IMR-90 (cell line): ENCODE measurements around the gene CAMTA1. TPM values are rescaled to one million over a fixed set of nuclear protein-coding genes. Genes with fewer than 3 reads are reported as not detected.

Experiments used
- ATAC-seq: fragments of 200-7000 bp; cut with Tn5 transposase; 2 replicates; pipeline ENCODE4 v1.9.1; 2020; ENCODE audit warnings: low read depth, mild to moderate bottlenecking, moderate library complexity
- BruUV-seq: library from RNA; stranded (reverse); fragments of 400-500 nt; replicated peaks from 2 replicates; lab custom pipeline; 2021; lab: Mats Ljungman, UMichigan
- CTCF ChIA-PET: fragments of 300-600 bp; formaldehyde crosslinking; extraction: SDS; loops from one replicate; lab custom pipeline; 2021; ENCODE audit warnings: antibody characterized with exemption; lab: Yijun Ruan, JAX
- POLR2A ChIA-PET: fragments of 300-600 bp; sonication (Branson Sonifier 250); formaldehyde crosslinking; loops from one replicate; lab custom pipeline; 2022; ENCODE audit warnings: antibody characterized with exemption; ENCODE audit not compliant: unreplicated experiment; lab: Charles Lee
- DNase-seq: peaks from one replicate; pipeline ENCODE4 v3.0.0; 2013
- H2AFZ ChIP-seq: replicated peaks from 2 replicates; pipeline ENCODE3; 2013; ENCODE audit warnings: low read length, mild to moderate bottlenecking; ENCODE audit not compliant: poor library complexity
- H2AK5ac ChIP-seq: 2 replicates; pipeline ENCODE4 v1.6.1; 2013; ENCODE audit warnings: low read depth, low read length, inconsistent platforms
- H2AK9ac ChIP-seq: replicated peaks from 2 replicates; pipeline ENCODE3; 2013; ENCODE audit warnings: mild to moderate bottlenecking, low read depth, low read length, moderate library complexity; ENCODE audit not compliant: poor library complexity
- H2BK120ac ChIP-seq: 2 replicates; pipeline ENCODE4 v1.6.1; 2013; ENCODE audit warnings: low read depth, low read length, inconsistent platforms
- H2BK15ac ChIP-seq: 3 replicates; pipeline ENCODE4 v1.6.1; 2013; ENCODE audit warnings: low read depth, low read length, inconsistent platforms
- H2BK20ac ChIP-seq: 2 replicates; pipeline ENCODE4 v1.6.1; 2013; ENCODE audit warnings: low read depth, mild to moderate bottlenecking, inconsistent platforms, low read length, moderate library complexity
- H2BK5ac ChIP-seq: 2 replicates; pipeline ENCODE4 v1.6.1; 2013; ENCODE audit warnings: mild to moderate bottlenecking, low read depth, low read length, inconsistent platforms; ENCODE audit not compliant: poor library complexity, severe bottlenecking
- H3K14ac ChIP-seq: replicated peaks from 2 replicates; pipeline ENCODE4 v1.6.1; 2013; ENCODE audit warnings: low read depth, low read length, inconsistent platforms
- H3K18ac ChIP-seq: 2 replicates; pipeline ENCODE4 v1.6.1; 2013; ENCODE audit warnings: low read depth, low read length, control low read depth
- H3K23ac ChIP-seq: 2 replicates; pipeline ENCODE4 v1.6.1; 2013; ENCODE audit warnings: low read depth, low read length, inconsistent platforms
- H3K27ac ChIP-seq: 2 replicates; pipeline ENCODE4 v1.5.1; 2013; ENCODE audit warnings: mild to moderate bottlenecking, control low read depth, low read length; ENCODE audit not compliant: insufficient read depth
- H3K27me3 ChIP-seq: 2 replicates; pipeline ENCODE4 v1.6.1; 2013; ENCODE audit warnings: low read length; ENCODE audit not compliant: control insufficient read depth, insufficient read depth
- H3K36me3 ChIP-seq: 2 replicates; pipeline ENCODE4 v1.6.1; 2013; ENCODE audit warnings: low read length, mixed read lengths; ENCODE audit not compliant: control insufficient read depth, insufficient read depth
- H3K4ac ChIP-seq: 2 replicates; pipeline ENCODE4 v1.6.1; 2013; ENCODE audit warnings: low read depth, low read length, inconsistent platforms
- H3K4me1 ChIP-seq: 2 replicates; pipeline ENCODE4 v1.6.1; 2013; ENCODE audit warnings: low read length, mixed read lengths; ENCODE audit not compliant: control insufficient read depth, insufficient read depth
- H3K4me2 ChIP-seq: 2 replicates; pipeline ENCODE4 v1.6.1; 2013; ENCODE audit warnings: low read depth, mild to moderate bottlenecking, control low read depth, low read length, moderate library complexity
- H3K4me3 ChIP-seq: 2 replicates; pipeline ENCODE4 v1.5.1; 2013; ENCODE audit warnings: low read depth, mild to moderate bottlenecking, control low read depth, low read length, moderate library complexity; ENCODE audit not compliant: insufficient read depth
- H3K56ac ChIP-seq: 2 replicates; pipeline ENCODE4 v1.6.1; 2013; ENCODE audit warnings: low read length, inconsistent platforms; ENCODE audit not compliant: insufficient read depth; ENCODE audit errors: extremely low read depth
- H3K79me1 ChIP-seq, 2 experiments: 2 replicates each; pipeline ENCODE4 v1.6.1; 2013; ENCODE audit warnings: low read length in 2 of 2, inconsistent platforms in 1 of 2, low read depth in 1 of 2
- H3K9ac ChIP-seq: 2 replicates; pipeline ENCODE4 v1.6.1; 2013; ENCODE audit warnings: low read depth, low read length, control low read depth
- H3K9me1 ChIP-seq: 2 replicates; pipeline ENCODE4 v1.6.1; 2013; ENCODE audit warnings: low read length, inconsistent platforms; ENCODE audit not compliant: insufficient read depth
- H3K9me3 ChIP-seq: 2 replicates; pipeline ENCODE4 v1.6.1; 2013; ENCODE audit warnings: low read length; ENCODE audit not compliant: control insufficient read depth, insufficient read depth
- H4K20me1 ChIP-seq: 2 replicates; pipeline ENCODE4 v1.6.1; 2013; ENCODE audit warnings: low read length, inconsistent platforms; ENCODE audit not compliant: insufficient read depth
- H4K5ac ChIP-seq: 2 replicates; pipeline ENCODE4 v1.6.1; 2013; ENCODE audit warnings: mild to moderate bottlenecking, low read depth, low read length, control low read depth
- H4K8ac ChIP-seq, 2 experiments: 2 replicates each; pipeline ENCODE4 v1.6.1; 2013; ENCODE audit warnings: low read depth in 2 of 2, low read length in 2 of 2, control low read depth in 1 of 2, inconsistent platforms in 1 of 2
- H4K91ac ChIP-seq: 2 replicates; pipeline ENCODE4 v1.6.1; 2013; ENCODE audit warnings: low read depth, low read length, inconsistent platforms; ENCODE audit not compliant: insufficient read depth
- CEBPB ChIP-seq: IDR thresholded peaks from 2 replicates; pipeline ENCODE4 v1.6.1; 2012; ENCODE audit warnings: low read depth, low read length, improper control_type of control experiment
- MAZ ChIP-seq: IDR thresholded peaks from 2 replicates; pipeline ENCODE4 v1.6.1; 2012; ENCODE audit warnings: low read depth, mild to moderate bottlenecking, low read length, improper control_type of control experiment, moderate library complexity, borderline replicate concordance
- NFE2L2 ChIP-seq: fragments of 150-350 bp; IDR thresholded peaks from 2 replicates; pipeline ENCODE4 v1.6.1; 2016; ENCODE audit warnings: low read depth, mild to moderate bottlenecking, low read length
- POLR2A ChIP-seq: IDR thresholded peaks from 2 replicates; pipeline ENCODE4 v1.6.1; 2012; ENCODE audit warnings: mild to moderate bottlenecking, low read depth, low read length
- RAD21 ChIP-seq: IDR thresholded peaks from 2 replicates; pipeline ENCODE4 v1.6.1; 2012; ENCODE audit warnings: low read length, improper control_type of control experiment
- RCOR1 ChIP-seq: IDR thresholded peaks from 2 replicates; pipeline ENCODE4 v1.6.1; 2012; ENCODE audit warnings: mild to moderate bottlenecking, low read length, improper control_type of control experiment; ENCODE audit not compliant: insufficient replicate concordance
- RFX5 ChIP-seq: IDR thresholded peaks from 2 replicates; pipeline ENCODE4 v1.8.0; 2012; ENCODE audit warnings: low read depth, mild to moderate bottlenecking, low read length, moderate library complexity
- SMC3 ChIP-seq: fragments of 150-350 bp; IDR thresholded peaks from 2 replicates; pipeline ENCODE4 v1.6.1; 2016; ENCODE audit warnings: low read depth, mild to moderate bottlenecking, antibody characterized with exemption, low read length, moderate library complexity
- WGBS, 2 experiments: methylation state at CpG; one replicate each; pipeline versions ENCODE4 v1.1.5 to v1.1.7; 2013; ENCODE audit warnings: missing lambda C conversion rate in 2 of 2; ENCODE audit not compliant: insufficient read length in 1 of 2; ENCODE audit errors: extremely low coverage in 2 of 2; 5-methylcytosine and 5-hydroxymethylcytosine counted together
- dilution Hi-C: fragments of 300-500 bp; cut with HindIII; formaldehyde crosslinking; loops from one replicate; pipeline ENCODE4 v1.14.3; 2018; ENCODE audit warnings: low sequenced_read_pairs; ENCODE audit not compliant: unreplicated experiment
- in situ Hi-C: fragments of 300-500 bp; cut with MboI; formaldehyde crosslinking; loops from 3 replicates; pipeline ENCODE4 v1.14.3; 2019; ENCODE audit warnings: low sequenced_read_pairs, inconsistent platforms, mixed read lengths
- intact Hi-C: fragments of 100-400 bp; cut with micrococcal nuclease; formaldehyde crosslinking; loops from 2 replicates; pipeline ENCODE4 v1.10.0; 2022
- polyA plus RNA-seq, 3 experiments: library from polyadenylated mRNA; depleted of rRNA; stranded (reverse); fragments of >200 nt; gene quantifications; 2 replicates each; pipeline ENCODE4 v1.2.3, GENCODE V29; 2012; ENCODE audit warnings: low replicate concordance in 1 of 3
- total RNA-seq: library from RNA; depleted of rRNA; stranded (reverse); fragments of >200 nt; gene quantifications from 2 replicates; pipeline ENCODE4 v1.2.3, GENCODE V29; 2012
- TF ChIP-seq, protein P1 (sequence below): conservative IDR thresholded peaks from 2 replicates; pipeline ENCODE4 v1.5.1; 2012; ENCODE audit warnings: mild to moderate bottlenecking, low read depth, low read length, improper control_type of control experiment

Gene CAMTA1
- total and polyA plus RNA-seq, 2 of the 4 experiments (the other 2 are of a cell fraction) = 35.5 to 74.3 TPM

DNA sequence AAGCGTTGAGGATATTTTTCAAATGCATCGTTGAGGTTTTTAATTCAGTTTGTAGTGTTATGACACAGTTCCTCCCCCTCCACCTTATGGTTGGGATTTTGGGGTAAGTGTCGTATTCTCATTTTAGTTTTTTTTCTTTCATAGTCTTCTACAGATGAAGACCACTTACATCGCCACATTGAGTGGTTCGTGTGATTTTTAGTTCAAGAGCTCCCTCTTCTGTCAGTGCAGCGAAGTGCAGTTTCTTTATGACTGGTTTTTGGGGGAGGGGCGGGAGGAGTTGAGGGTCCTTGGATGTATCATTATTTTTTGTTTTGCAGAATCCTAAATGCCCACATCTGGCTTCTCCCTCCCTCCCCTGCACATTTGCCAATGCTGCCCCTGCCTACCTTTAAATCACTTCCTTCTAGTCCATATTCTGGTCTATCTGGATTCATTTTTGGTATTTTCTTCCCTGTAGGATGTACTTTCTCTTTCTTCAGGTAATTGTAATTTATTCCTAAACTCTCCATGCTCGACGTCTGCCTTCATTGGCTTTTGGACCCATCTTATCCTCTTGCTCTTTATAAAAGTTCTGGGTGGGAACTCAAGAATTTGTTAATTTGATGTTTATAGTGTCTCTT, 433.1 kb downstream of the CAMTA1 start:
- BruUV-seq = no TSS peak
- H2BK15ac ChIP-seq = peak overlapping the region; percentile 29; the same call in 2 of the 3 replicates
- H2AK5ac ChIP-seq = no peak overlapping the region
- H3K9me3 ChIP-seq = no peaks in the 10 kb centered on the region; the same call in 1 of the 2 replicates
- intact Hi-C loops (loop anchor here (1.0 to 10.0 kb wide), 4 partner anchors 324 to 731 kb away; no protein-coding TSS in a partner anchor), in situ Hi-C loops (loop anchor here (25.0 kb wide), 1 partner anchor 506 kb away; the partner anchor contains the start of gene DNAJC11), dilution Hi-C loops (no loop called here)
- no peak overlapping the region for H3K23ac ChIP-seq
- 0 out of 2 replicates have a peak overlapping the region, but pooled peaks have one; percentile 25 for H2BK120ac ChIP-seq
- H4K20me1 ChIP-seq = no peaks in the 10 kb centered on the region
- no peak overlapping the region for H3K27ac ChIP-seq
- no peak overlapping the region for H3K56ac ChIP-seq
- POLR2A ChIA-PET = no interaction called here
- H3K4me1 ChIP-seq = peaks cover 3% of the 10 kb centered on the region
- peaks cover 16% of the 10 kb centered on the region for H3K9me1 ChIP-seq
- TF ChIP-seq RAD21 (peak; percentile 78), POLR2A (no peak), CEBPB (no peak), RCOR1 (no peak), MAZ (no peak), RFX5 (no peak), NFE2L2 (no peak), SMC3 (peak; percentile 87)
- TF ChIP-seq, protein P1, sequence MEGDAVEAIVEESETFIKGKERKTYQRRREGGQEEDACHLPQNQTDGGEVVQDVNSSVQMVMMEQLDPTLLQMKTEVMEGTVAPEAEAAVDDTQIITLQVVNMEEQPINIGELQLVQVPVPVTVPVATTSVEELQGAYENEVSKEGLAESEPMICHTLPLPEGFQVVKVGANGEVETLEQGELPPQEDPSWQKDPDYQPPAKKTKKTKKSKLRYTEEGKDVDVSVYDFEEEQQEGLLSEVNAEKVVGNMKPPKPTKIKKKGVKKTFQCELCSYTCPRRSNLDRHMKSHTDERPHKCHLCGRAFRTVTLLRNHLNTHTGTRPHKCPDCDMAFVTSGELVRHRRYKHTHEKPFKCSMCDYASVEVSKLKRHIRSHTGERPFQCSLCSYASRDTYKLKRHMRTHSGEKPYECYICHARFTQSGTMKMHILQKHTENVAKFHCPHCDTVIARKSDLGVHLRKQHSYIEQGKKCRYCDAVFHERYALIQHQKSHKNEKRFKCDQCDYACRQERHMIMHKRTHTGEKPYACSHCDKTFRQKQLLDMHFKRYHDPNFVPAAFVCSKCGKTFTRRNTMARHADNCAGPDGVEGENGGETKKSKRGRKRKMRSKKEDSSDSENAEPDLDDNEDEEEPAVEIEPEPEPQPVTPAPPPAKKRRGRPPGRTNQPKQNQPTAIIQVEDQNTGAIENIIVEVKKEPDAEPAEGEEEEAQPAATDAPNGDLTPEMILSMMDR = peak; percentile 77
- CTCF ChIA-PET = interaction anchor here (1.0 kb wide), 2 partner anchors 176 to 260 kb away, joined by 3 to 4 read pairs; no protein-coding TSS in a partner anchor
- peak overlapping the region; percentile 47; the same call in 1 of the 2 replicates for H2BK20ac ChIP-seq
- no peaks in the 10 kb centered on the region for H3K27me3 ChIP-seq
- WGBS, 2 experiments = no CpG with 5 or more reads among the region's 9 CpGs
- H4K5ac ChIP-seq = no peak overlapping the region
- no peak overlapping the region for H3K4ac ChIP-seq
- H3K79me1 ChIP-seq = no peaks in the 10 kb centered on the region
- no peak overlapping the region for H3K14ac ChIP-seq
- no peak overlapping the region for H4K91ac ChIP-seq
- H2AK9ac ChIP-seq = no peak overlapping the region
- no peak overlapping the region for H3K4me2 ChIP-seq
- H3K36me3 ChIP-seq = no peaks in the 10 kb centered on the region
- DNase-seq = peak; percentile 63
- ATAC-seq = peak; percentile 67; the same call in 1 of the 2 replicates
- H3K4me3 ChIP-seq = no peak overlapping the region
- no peak overlapping the region for H3K9ac ChIP-seq
- H2BK5ac ChIP-seq = no peak overlapping the region
- H4K8ac ChIP-seq = peak overlapping the region; percentile 44 to 53; a peak in 1 of 4 replicates
- no peak overlapping the region for H2AFZ ChIP-seq
- H3K18ac ChIP-seq = no peak overlapping the region
